ENCODE measurements around the gene NAV2.
"Not testable (repeated sequence)": the region's sequence is repeated elsewhere in the genome, so short reads cannot be mapped to it uniquely, and the experiment has no call there.

NAV2 gene

GRCh38 chr11:20000351-20001134, 287.9 kb downstream of the NAV2 start:
- no peak for TF ChIP-seq CTCF (IDR thresholded peaks at IDR 0.05; ENCODE audit: low read depth, low read length)
- H3K4me3 ChIP-seq (ENCODE audit: low read depth, low read length): no peak overlapping the region
- in situ Hi-C loops (cut with HindIII; ENCODE audit: low sequenced_read_pairs): no loop called here
- no peak for DNase-seq (ENCODE audit: low read depth, low spot score)

DNA sequence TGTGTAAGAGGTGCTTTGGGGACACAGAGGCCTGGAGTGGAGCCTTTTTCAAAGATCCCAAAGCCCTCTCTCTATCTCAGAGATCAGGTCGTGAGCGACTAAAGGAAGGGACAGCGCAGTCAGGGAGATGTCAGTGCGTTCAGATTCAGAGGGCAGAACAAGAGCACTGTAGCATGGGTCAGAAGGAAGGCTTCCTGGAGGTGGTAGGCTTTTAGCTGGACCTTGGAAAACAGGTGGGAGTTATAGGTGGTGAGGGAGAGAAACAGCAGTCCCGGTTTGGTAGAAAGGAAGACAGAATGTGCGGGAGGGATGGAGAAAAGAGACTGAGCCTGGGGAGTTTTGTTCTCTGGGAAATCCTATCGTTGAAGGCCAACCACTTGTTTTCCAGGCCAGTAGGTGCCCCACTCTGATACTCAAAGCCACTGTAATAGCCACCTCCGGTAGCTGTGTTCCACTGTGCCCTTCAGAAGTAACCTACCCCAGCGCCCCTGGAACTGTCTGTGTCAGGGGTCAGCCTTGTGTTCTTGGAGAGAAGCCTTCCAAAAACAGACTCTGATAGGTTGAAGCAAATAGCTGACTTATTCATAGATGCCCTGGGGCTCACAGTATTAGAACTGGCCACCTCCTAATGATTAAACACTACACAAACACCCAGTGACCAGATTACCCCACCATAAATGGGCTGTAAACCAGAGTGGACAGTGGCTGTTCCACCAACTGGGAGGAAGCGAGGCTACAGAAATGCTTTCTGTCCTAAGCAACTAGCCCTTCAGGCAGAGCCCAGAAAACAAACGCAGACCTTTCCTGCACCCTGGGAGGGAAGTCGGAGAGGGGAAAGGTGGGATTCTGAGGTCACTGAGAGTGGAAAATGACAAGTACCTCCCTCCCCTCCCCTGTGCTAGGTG, 289.9 kb downstream of the NAV2 start:
- no peak for TF ChIP-seq CTCF (IDR thresholded peaks at IDR 0.05; ENCODE audit: low read depth, low read length)
- no peak overlapping the region for H3K4me3 ChIP-seq (ENCODE audit: low read depth, low read length)
- DNase-seq (ENCODE audit: low read depth, low spot score): no peak
- in situ Hi-C loops (cut with HindIII; ENCODE audit: low sequenced_read_pairs): no loop called here

GRCh38 chr11:20003351-20003750, 290.7 kb downstream of the NAV2 start:
- no peak overlapping the region for H3K4me3 ChIP-seq (ENCODE audit: low read depth, low read length)
- no peak for TF ChIP-seq CTCF (IDR thresholded peaks at IDR 0.05; ENCODE audit: low read depth, low read length)
- DNase-seq (ENCODE audit: low read depth, low spot score): no peak
- in situ Hi-C loops (cut with HindIII; ENCODE audit: low sequenced_read_pairs): no loop called here

GRCh38 chr11:20004866-20005265, 292.2 kb downstream of the NAV2 start:
- DNase-seq (ENCODE audit: low read depth, low spot score): no peak
- no peak for TF ChIP-seq CTCF (IDR thresholded peaks at IDR 0.05; ENCODE audit: low read depth, low read length)
- in situ Hi-C loops (cut with HindIII; ENCODE audit: low sequenced_read_pairs): no loop called here
- H3K4me3 ChIP-seq (ENCODE audit: low read depth, low read length): no peak overlapping the region

- in situ Hi-C loops (cut with HindIII; ENCODE audit: low sequenced_read_pairs): no loop called here
- DNase-seq (ENCODE audit: low read depth, low spot score): no peak
- no peak for TF ChIP-seq CTCF (IDR thresholded peaks at IDR 0.05; ENCODE audit: low read depth, low read length)
- no peak overlapping the region for H3K4me3 ChIP-seq (ENCODE audit: low read depth, low read length)
Measured at GRCh38 chr11:20005747-20006146, 293.1 kb downstream of the NAV2 start.

GRCh38 chr11:20006618-20007017, 294.0 kb downstream of the NAV2 start:
- in situ Hi-C loops (cut with HindIII; ENCODE audit: low sequenced_read_pairs): not testable (repeated sequence)

DNA sequence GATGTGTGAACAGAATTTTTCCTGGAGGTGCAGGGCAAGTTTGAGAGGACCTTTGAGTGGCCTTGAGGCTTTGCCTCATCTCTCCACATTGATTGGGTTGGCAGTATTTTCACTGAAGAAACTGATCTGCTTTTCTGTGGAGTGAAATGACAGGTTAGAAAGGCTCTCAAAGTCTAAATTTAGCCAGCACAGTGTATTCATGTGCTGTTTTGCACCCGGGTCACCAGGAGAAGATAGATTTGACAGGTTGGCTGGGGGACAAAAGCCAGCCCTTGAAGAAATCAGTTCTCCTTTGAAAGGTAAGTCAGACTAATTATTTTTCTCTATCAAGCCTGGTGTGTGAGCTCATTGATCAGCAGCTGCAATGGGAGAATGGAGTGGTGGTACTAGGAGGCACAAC, 294.7 kb downstream of the NAV2 start:
- no peak for TF ChIP-seq CTCF (IDR thresholded peaks at IDR 0.05; ENCODE audit: low read depth, low read length)
- no peak for DNase-seq (ENCODE audit: low read depth, low spot score)

More at GRCh38 chr11:20006618-20007017, 294.0 kb downstream of the NAV2 start:
- not testable (repeated sequence) for H3K4me3 ChIP-seq (ENCODE audit: low read depth, low read length); DNase-seq (ENCODE audit: low read depth, low spot score)

More for the DNA sequence above, 294.7 kb downstream of the NAV2 start:
- in situ Hi-C loops (cut with HindIII; ENCODE audit: low sequenced_read_pairs): no loop called here
- no peak overlapping the region for H3K4me3 ChIP-seq (ENCODE audit: low read depth, low read length)
